Measurements from ENCODE around the gene DTD2. TPM values are rescaled to one million over a fixed set of nuclear protein-coding genes. Genes with fewer than 3 reads are reported as not detected.
A peak's percentile ranks its signal among the peaks of the same experiment; 100 is the strongest.

Gene DTD2
- total and polyA plus RNA-seq, 4 donors = 7.9 to 16.7 (median 10.7) TPM

GRCh38 chr14:31420319-31421111, 36.8 kb downstream of the DTD2 start, which contains the start of gene HEATR5A:
Gene HEATR5A (minus strand): TSS chr14:31420550. CDS start chr14:31402975, 17,575 bp downstream.
- Histone ChIP-seq H3K4me3 (ENCODE audit: low read depth in 1 of 3, low read length in 3 of 3) (peak within 1 kb of the TSS; percentile 85 to 98 (median 98)), H3K27ac (ENCODE audit: low read depth in 1 of 2, low read length in 2 of 2) (peak within 1 kb of the TSS; percentile 86 to 91), H3K4me1 (ENCODE audit: control insufficient read depth in 4 of 4, insufficient read depth in 4 of 4, low read length in 3 of 4) (peaks cover 0 to 16% (median 7%) of the 10 kb centered on the region in 4 donors), H3K36me3 (ENCODE audit: control insufficient read depth in 4 of 4, insufficient read depth in 3 of 4, low read depth in 1 of 4, low read length in 3 of 4) (no peaks in the 10 kb centered on the region), H3K9me3 (ENCODE audit: control insufficient read depth in 4 of 4, low read length in 3 of 4) (no peaks in the 10 kb centered on the region), H3K9ac (ENCODE audit: low read depth in 1 of 2, low read length in 2 of 2) (peak within 1 kb of the TSS; percentile 83 to 95), H3K27me3 (ENCODE audit: control insufficient read depth in 4 of 4, insufficient read depth in 4 of 4, low read length in 3 of 4) (no peaks in the 10 kb centered on the region)
- 2% methylated on average over 56 of the region's 56 CpGs for WGBS
- peak; percentile 97 for DNase-seq (ENCODE audit: low spot score)
- peak; percentile 31 for TF ChIP-seq YY1 (IDR thresholded peaks at IDR 0.05)
- TF ChIP-seq NR2F2 (IDR thresholded peaks at IDR 0.05) = peak; percentile 8
- TF ChIP-seq HNF4A (conservative IDR thresholded peaks at IDR 0.05) = peak in 1 of 2 donors; percentile 7
- peak in 1 of 2 donors; percentile 45 for TF ChIP-seq GABPA (IDR thresholded peaks at IDR 0.05 in 1 of 2, conservative IDR thresholded peaks at IDR 0.05 in 1 of 2)
- TF ChIP-seq RAD21 (IDR thresholded peaks at IDR 0.05) = peak in 1 of 2 donors; percentile 7
- no peak for TF ChIP-seq CTCF (IDR thresholded peaks at IDR 0.05; ENCODE audit: low read depth, low read length, missing input control)
- peak; percentile 50 for TF ChIP-seq MAX (IDR thresholded peaks at IDR 0.05)
- peak in 1 of 2 donors; percentile 59 for TF ChIP-seq EGR1 (IDR thresholded peaks at IDR 0.05; ENCODE audit: low read depth in 2 of 2)
- TF ChIP-seq FOXA1 (IDR thresholded peaks at IDR 0.05) = no peak
- peak; percentile 93 for TF ChIP-seq TAF1 (conservative IDR thresholded peaks at IDR 0.05)
- peak; percentile 83 for TF ChIP-seq REST (IDR thresholded peaks at IDR 0.05)

- peaks cover 0 to 16% (median 7%) of the 10 kb centered on the region in 4 donors for H3K4me1 ChIP-seq (ENCODE audit: control insufficient read depth in 4 of 4, insufficient read depth in 4 of 4, low read length in 3 of 4)
- peak overlapping the region; percentile 83 to 95 for H3K9ac ChIP-seq (ENCODE audit: low read depth in 1 of 2, low read length in 2 of 2)
- H3K4me3 ChIP-seq (ENCODE audit: low read depth in 1 of 3, low read length in 3 of 3) = peak overlapping the region; percentile 85 to 98 (median 98)
- H3K9me3 ChIP-seq (ENCODE audit: control insufficient read depth in 4 of 4, low read length in 3 of 4) = no peaks in the 10 kb centered on the region
- peak overlapping the region; percentile 86 to 91 for H3K27ac ChIP-seq (ENCODE audit: low read depth in 1 of 2, low read length in 2 of 2)
- H3K36me3 ChIP-seq (ENCODE audit: control insufficient read depth in 4 of 4, insufficient read depth in 3 of 4, low read depth in 1 of 4, low read length in 3 of 4) = no peaks in the 10 kb centered on the region
- DNase-seq (ENCODE audit: low spot score) = peak; percentile 74
- H3K27me3 ChIP-seq (ENCODE audit: control insufficient read depth in 4 of 4, insufficient read depth in 4 of 4, low read length in 3 of 4) = no peaks in the 10 kb centered on the region
- WGBS = under 1% methylated on average over 33 of the region's 33 CpGs
- peak; percentile 4 for TF ChIP-seq REST (IDR thresholded peaks at IDR 0.05)
- no peak for TF ChIP-seq SP1 (IDR thresholded peaks at IDR 0.05)
- no peak for TF ChIP-seq FOXA2 (IDR thresholded peaks at IDR 0.05)
- peak; percentile 63 to 64 for TF ChIP-seq HNF4A (conservative IDR thresholded peaks at IDR 0.05)
- TF ChIP-seq MAX (IDR thresholded peaks at IDR 0.05) = no peak
- no peak for TF ChIP-seq GABPA (IDR thresholded peaks at IDR 0.05 in 1 of 2, conservative IDR thresholded peaks at IDR 0.05 in 1 of 2)
- peak; percentile 16 for TF ChIP-seq HNF4G (IDR thresholded peaks at IDR 0.05)
- TF ChIP-seq FOXA1 (IDR thresholded peaks at IDR 0.05) = no peak
- TF ChIP-seq EGR1 (IDR thresholded peaks at IDR 0.05; ENCODE audit: low read depth in 2 of 2) = no peak
- TF ChIP-seq TAF1 (conservative IDR thresholded peaks at IDR 0.05) = no peak
- no peak for TF ChIP-seq JUND (IDR thresholded peaks at IDR 0.05)
- TF ChIP-seq NR2F2 (IDR thresholded peaks at IDR 0.05) = peak; percentile 28
- no peak for TF ChIP-seq ATF3 (IDR thresholded peaks at IDR 0.05)
- peak; percentile 11 for TF ChIP-seq YY1 (IDR thresholded peaks at IDR 0.05)
- peak in 1 of 2 donors; percentile 12 for TF ChIP-seq RXRA (IDR thresholded peaks at IDR 0.05)
- TF ChIP-seq ZBTB33 (IDR thresholded peaks at IDR 0.05) = no peak
Measured at GRCh38 chr14:31419967-31420318, 37.4 kb downstream of the DTD2 start.

Data from liver (tissue), 9 donors.